MG63 (cell line): ENCODE results near the gene ATP5PO. TPM values are rescaled to one million over a fixed set of nuclear protein-coding genes. Genes with fewer than 3 reads are reported as not detected.
"Not testable (repeated sequence)": the region's sequence is repeated elsewhere in the genome, so short reads cannot be mapped to it uniquely, and the experiment has no call there.

ENCODE experiments used
- DNase-seq: peaks from one replicate; pipeline ENCODE4 v3.0.0-alpha.2; 2020
- H3K27me3 ChIP-seq: fragments of 250-450 bp; sonication (Bioruptor Pico); 2 replicates; pipeline ENCODE4 v1.5.1; 2020; ENCODE audit warnings: mild to moderate bottlenecking, moderate library complexity
- H3K36me3 ChIP-seq: fragments of 250-450 bp; sonication (Bioruptor Pico); 2 replicates; pipeline ENCODE4 v1.5.1; 2020; ENCODE audit warnings: mild to moderate bottlenecking, moderate library complexity
- H3K4me3 ChIP-seq: fragments of 250-450 bp; sonication (Bioruptor Pico); 2 replicates; pipeline ENCODE4 v1.5.1; 2020; ENCODE audit warnings: mild to moderate bottlenecking, moderate library complexity
- H3K9me3 ChIP-seq: fragments of 250-450 bp; sonication (Bioruptor Pico); 2 replicates; pipeline ENCODE4 v1.5.1; 2020; ENCODE audit warnings: mild to moderate bottlenecking, moderate library complexity
- total RNA-seq: library from RNA; depleted of rRNA; stranded (reverse); fragments of >200 nt; shearing (Covaris generic); gene quantifications from 2 replicates; pipeline ENCODE4 v1.2.3, GENCODE V29; 2014; ENCODE audit warnings: low replicate concordance; rRNA removed

Gene ATP5PO
- total RNA-seq, 1 experiment from 2014 or later: 210 TPM

GRCh38 chr21:33865996-33866575 is 49.5 kb downstream of the ATP5PO start:
- H3K4me3 ChIP-seq: no peak overlapping the region
- no peak for DNase-seq
- H3K27me3 ChIP-seq: no peaks in the 10 kb centered on the region
- no peaks in the 10 kb centered on the region for H3K36me3 ChIP-seq
- H3K9me3 ChIP-seq: no peaks in the 10 kb centered on the region

- no peaks in the 10 kb centered on the region for H3K36me3 ChIP-seq
- DNase-seq: no peak
- no peak overlapping the region for H3K4me3 ChIP-seq
- H3K9me3 ChIP-seq: no peaks in the 10 kb centered on the region
- no peaks in the 10 kb centered on the region for H3K27me3 ChIP-seq
These were observed 50.4 kb downstream of the ATP5PO start for GRCh38 chr21:33865176-33865575.

GRCh38 chr21:33864150-33864549 is 51.5 kb downstream of the ATP5PO start:
- no peaks in the 10 kb centered on the region for H3K27me3 ChIP-seq
- H3K36me3 ChIP-seq: no peaks in the 10 kb centered on the region
- no peak for DNase-seq

GRCh38 chr21:33863191-33863590 is 52.4 kb downstream of the ATP5PO start:
- H3K36me3 ChIP-seq, H3K27me3 ChIP-seq, H3K9me3 ChIP-seq, DNase-seq, H3K4me3 ChIP-seq: not testable (repeated sequence)

More at GRCh38 chr21:33864150-33864549, 51.5 kb downstream of the ATP5PO start:
- Histone ChIP-seq H3K9me3 (no peaks in the 10 kb centered on the region), H3K4me3 (no peak overlapping the region)

- Histone ChIP-seq H3K4me3 (no peak overlapping the region), H3K9me3 (no peaks in the 10 kb centered on the region), H3K27me3 (no peaks in the 10 kb centered on the region), H3K36me3 (no peaks in the 10 kb centered on the region)
- DNase-seq: no peak
These were observed 54.5 kb downstream of the ATP5PO start for GRCh38 chr21:33861125-33861524.

- no peak for DNase-seq
- no peaks in the 10 kb centered on the region for H3K36me3 ChIP-seq
These were observed 55.2 kb downstream of the ATP5PO start for GRCh38 chr21:33860332-33860879.

GRCh38 chr21:33859373-33860102 is 56.1 kb downstream of the ATP5PO start:
- H3K27me3 ChIP-seq: no peaks in the 10 kb centered on the region
- no peak for DNase-seq
- H3K4me3 ChIP-seq: no peak overlapping the region
- no peaks in the 10 kb centered on the region for H3K9me3 ChIP-seq
- no peaks in the 10 kb centered on the region for H3K36me3 ChIP-seq

More at GRCh38 chr21:33860332-33860879, 55.2 kb downstream of the ATP5PO start:
- Histone ChIP-seq H3K27me3 (no peaks in the 10 kb centered on the region), H3K4me3 (no peak overlapping the region), H3K9me3 (no peaks in the 10 kb centered on the region)

- no peak overlapping the region for H3K4me3 ChIP-seq
- H3K27me3 ChIP-seq: no peaks in the 10 kb centered on the region
- no peaks in the 10 kb centered on the region for H3K9me3 ChIP-seq
- H3K36me3 ChIP-seq: no peaks in the 10 kb centered on the region
- no peak for DNase-seq
These were observed 56.8 kb downstream of the ATP5PO start for GRCh38 chr21:33858667-33859372.

DNA sequence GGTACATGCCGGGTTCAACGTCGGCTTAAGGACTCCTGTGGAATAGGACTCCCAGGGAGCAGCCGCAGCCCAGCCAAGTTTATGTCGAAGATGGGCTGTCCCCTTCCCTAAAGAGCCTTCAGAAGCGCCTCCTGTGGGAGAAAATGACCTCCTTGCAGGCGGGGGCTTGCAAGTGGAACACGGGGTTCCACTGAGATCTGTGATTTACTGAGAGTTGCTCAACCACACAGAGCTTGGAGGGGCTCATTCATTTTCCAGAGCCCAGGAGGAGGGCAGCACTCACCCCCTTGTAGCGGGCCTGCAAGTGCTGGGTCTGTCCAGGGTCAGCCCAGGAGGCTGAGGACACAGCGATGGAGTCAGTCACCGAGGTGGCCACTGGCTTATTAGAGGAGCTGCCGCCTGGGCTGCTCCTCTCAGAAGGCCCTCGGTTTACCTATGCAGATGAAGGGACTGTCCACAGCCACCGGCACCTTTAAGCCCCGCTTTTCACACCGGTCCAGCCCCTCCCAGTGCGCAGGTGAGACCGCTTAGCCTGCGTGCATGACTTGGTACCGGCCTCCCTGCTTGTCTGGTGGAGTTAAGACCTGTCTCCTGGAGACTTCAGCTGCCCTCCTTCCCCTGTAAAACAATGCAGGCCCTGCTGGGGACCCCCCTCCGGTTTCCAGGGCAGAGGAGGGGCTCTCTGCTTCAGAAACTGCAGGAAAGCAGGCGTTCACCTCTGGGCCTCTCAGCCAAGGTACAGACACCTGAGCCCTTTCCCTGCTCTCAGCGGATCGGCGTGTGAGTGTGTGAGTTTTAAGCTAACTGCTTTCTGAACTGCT is 57.5 kb downstream of the ATP5PO start:
- no peak for DNase-seq
- Histone ChIP-seq H3K4me3 (no peak overlapping the region), H3K27me3 (no peaks in the 10 kb centered on the region), H3K9me3 (no peaks in the 10 kb centered on the region), H3K36me3 (no peaks in the 10 kb centered on the region)

GRCh38 chr21:33856893-33857527 is 58.6 kb downstream of the ATP5PO start:
- Histone ChIP-seq H3K4me3 (no peak overlapping the region), H3K27me3 (no peaks in the 10 kb centered on the region)
- no peak for DNase-seq

DNA sequence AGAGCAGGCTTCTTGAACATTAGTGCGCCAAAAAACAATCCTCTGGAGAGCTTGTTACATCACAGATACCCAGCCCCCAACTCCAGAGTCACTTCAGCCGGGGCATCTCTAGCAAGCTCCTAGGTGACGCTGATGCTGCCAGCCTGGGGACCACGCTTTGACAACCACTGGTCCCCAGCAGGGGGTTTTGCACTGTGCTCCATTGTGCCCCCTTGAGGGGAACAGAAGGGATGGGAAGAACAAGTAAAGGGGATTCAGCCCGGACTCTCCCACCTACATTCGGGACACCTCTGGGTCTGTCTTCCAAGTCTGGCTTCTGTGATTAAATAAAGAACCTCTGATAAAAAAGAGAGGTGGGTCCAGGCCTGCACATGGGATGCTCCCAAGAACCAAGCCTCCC is 60.4 kb downstream of the ATP5PO start:
- Histone ChIP-seq H3K36me3 (no peaks in the 10 kb centered on the region), H3K27me3 (no peaks in the 10 kb centered on the region), H3K4me3 (no peak overlapping the region), H3K9me3 (no peaks in the 10 kb centered on the region)
- DNase-seq: no peak

More at GRCh38 chr21:33856893-33857527, 58.6 kb downstream of the ATP5PO start:
- no peaks in the 10 kb centered on the region for H3K36me3 ChIP-seq
- H3K9me3 ChIP-seq: no peaks in the 10 kb centered on the region

GRCh38 chr21:33854604-33855003 is 61.0 kb downstream of the ATP5PO start:
- Histone ChIP-seq H3K36me3 (no peaks in the 10 kb centered on the region), H3K27me3 (no peaks in the 10 kb centered on the region), H3K4me3 (no peak overlapping the region), H3K9me3 (no peaks in the 10 kb centered on the region)
- peak; percentile 8 for DNase-seq

Other genes with a start within 250 kb of the ATP5PO start
- 32.1 and 46.4 TPM in 2 replicates for gene MRPS6, start 157.8 kb upstream of the ATP5PO start, total RNA-seq
- gene SLC5A3, start 157.8 kb upstream of the ATP5PO start, total RNA-seq: 14.0 and 24.3 TPM in 2 replicates